ENCODE results near the gene FOXF2.

The FOXF2 gene

DNA sequence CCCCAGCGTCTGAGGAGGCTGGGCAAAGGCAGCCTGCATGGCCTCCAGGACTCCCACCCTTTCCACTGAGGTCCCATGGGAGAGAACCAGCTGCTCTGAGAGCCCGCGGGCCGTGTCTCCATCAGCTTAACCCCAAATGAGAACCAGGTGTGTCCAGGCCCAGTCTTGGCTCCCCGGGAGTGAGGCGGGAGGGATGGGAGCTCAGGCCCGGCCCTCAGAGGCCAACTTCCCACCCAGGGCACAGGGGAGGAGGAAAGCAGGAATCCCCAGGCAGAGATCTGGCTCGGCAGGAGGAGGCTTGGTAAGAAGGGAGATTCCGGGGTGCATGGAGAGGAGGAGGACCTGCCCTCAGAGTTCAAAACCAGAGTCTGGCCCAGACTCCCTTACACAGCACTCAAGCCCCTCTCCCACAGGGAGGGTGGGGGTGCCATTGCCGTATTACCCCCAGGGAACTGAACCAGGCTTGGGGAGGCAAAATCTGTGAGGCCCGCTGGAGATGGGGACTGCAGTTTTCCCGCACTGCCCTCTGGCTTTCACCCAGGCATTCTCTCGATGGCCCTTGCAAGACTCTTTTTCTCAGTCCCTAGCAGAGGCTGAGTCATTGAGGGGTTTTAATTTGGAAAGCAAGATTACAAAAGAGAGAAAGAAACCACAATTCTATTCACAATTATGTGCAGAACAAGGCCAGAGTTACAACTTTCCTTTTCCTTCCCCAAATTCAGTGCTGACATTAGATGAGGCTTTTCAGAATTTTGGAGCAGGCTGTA, 17.1 kb downstream of the FOXF2 start:
- DNase-seq (ENCODE audit: low read depth) = peak; percentile 43
- TF ChIP-seq, protein P1, sequence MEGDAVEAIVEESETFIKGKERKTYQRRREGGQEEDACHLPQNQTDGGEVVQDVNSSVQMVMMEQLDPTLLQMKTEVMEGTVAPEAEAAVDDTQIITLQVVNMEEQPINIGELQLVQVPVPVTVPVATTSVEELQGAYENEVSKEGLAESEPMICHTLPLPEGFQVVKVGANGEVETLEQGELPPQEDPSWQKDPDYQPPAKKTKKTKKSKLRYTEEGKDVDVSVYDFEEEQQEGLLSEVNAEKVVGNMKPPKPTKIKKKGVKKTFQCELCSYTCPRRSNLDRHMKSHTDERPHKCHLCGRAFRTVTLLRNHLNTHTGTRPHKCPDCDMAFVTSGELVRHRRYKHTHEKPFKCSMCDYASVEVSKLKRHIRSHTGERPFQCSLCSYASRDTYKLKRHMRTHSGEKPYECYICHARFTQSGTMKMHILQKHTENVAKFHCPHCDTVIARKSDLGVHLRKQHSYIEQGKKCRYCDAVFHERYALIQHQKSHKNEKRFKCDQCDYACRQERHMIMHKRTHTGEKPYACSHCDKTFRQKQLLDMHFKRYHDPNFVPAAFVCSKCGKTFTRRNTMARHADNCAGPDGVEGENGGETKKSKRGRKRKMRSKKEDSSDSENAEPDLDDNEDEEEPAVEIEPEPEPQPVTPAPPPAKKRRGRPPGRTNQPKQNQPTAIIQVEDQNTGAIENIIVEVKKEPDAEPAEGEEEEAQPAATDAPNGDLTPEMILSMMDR (IDR thresholded peaks at IDR 0.05; ENCODE audit: control insufficient read depth, insufficient read depth, low read depth, low read length, missing control alignments) = peak; percentile 25
- no peak overlapping the region for H3K4me3 ChIP-seq (ENCODE audit: control insufficient read depth, low read depth, low read length)

- peak; percentile 41 for DNase-seq (ENCODE audit: low read depth)
- H3K4me3 ChIP-seq (ENCODE audit: control insufficient read depth, low read depth, low read length) = no peak overlapping the region
- TF ChIP-seq, protein P1 (IDR thresholded peaks at IDR 0.05; ENCODE audit: control insufficient read depth, insufficient read depth, low read depth, low read length, missing control alignments) = no peak
These were observed 18.2 kb downstream of the FOXF2 start for GRCh38 chr6:1407499-1407990.

- H3K4me3 ChIP-seq (ENCODE audit: control insufficient read depth, low read depth, low read length) = no peak overlapping the region
- TF ChIP-seq, protein P1 (IDR thresholded peaks at IDR 0.05; ENCODE audit: control insufficient read depth, insufficient read depth, low read depth, low read length, missing control alignments) = no peak
- no peak for DNase-seq (ENCODE audit: low read depth)
These were observed 20.5 kb downstream of the FOXF2 start for GRCh38 chr6:1409774-1410465.

DNA sequence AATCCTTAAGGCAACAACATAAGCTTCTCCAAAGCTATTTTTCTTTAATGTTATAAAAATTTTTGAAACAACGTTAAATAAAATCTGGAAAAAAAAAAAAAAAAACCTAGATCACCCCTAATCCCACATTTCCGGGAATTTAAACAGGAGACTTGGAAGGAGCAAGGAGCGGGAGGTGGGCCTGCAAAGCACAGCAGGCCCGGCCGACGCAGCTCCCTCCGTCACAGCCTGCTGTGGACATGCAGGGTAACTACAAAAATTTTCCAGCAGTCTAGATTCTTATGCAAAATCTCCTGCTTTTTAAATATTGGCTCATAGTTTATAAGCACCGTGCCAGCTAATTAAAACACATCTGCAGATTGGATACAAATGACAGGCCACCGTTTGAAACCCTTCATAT, 23.5 kb downstream of the FOXF2 start:
- TF ChIP-seq, protein P1 (IDR thresholded peaks at IDR 0.05; ENCODE audit: control insufficient read depth, insufficient read depth, low read depth, low read length, missing control alignments) = no peak
- H3K4me3 ChIP-seq (ENCODE audit: control insufficient read depth, low read depth, low read length) = no peak overlapping the region
- no peak for DNase-seq (ENCODE audit: low read depth)

DNA sequence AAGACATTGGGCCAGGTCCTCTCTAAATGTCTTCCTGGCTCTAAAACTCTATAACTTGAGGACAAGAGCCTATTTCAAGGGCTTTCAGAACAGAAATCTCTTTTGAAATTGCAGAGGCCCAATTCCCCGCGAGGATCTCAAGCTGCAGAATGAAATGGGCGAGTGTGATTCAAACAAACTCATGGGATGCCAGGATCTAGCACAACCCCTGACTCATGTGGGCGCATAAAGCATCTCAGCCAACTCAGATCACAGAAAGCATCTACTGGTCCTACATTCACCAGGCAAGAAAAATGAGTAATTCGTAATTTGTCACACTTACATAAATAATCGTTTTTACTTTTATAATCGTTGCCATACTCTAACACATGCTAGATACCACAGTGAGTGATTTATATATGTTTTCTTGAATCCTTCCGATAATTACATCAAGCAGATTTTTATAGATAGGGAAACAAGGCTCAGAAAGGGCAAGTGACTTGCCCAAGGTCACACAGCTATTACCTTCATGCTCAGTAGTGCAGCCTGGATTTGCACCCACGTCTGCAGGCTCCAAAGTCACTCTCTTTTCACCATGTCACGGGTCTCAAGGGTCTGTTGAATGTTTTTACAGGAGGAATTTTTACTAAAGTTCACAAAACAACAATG, 26.2 kb downstream of the FOXF2 start:
- TF ChIP-seq, protein P1 (IDR thresholded peaks at IDR 0.05; ENCODE audit: control insufficient read depth, insufficient read depth, low read depth, low read length, missing control alignments) = no peak
- DNase-seq (ENCODE audit: low read depth) = no peak
- H3K4me3 ChIP-seq (ENCODE audit: control insufficient read depth, low read depth, low read length) = no peak overlapping the region

- no peak for DNase-seq (ENCODE audit: low read depth)
- H3K4me3 ChIP-seq (ENCODE audit: control insufficient read depth, low read depth, low read length) = no peak overlapping the region
- TF ChIP-seq, protein P1 (IDR thresholded peaks at IDR 0.05; ENCODE audit: control insufficient read depth, insufficient read depth, low read depth, low read length, missing control alignments) = no peak
These were observed 26.9 kb downstream of the FOXF2 start for GRCh38 chr6:1416191-1416760.
